ENCODE data around the gene PAX4. TPM values are rescaled to one million over a fixed set of nuclear protein-coding genes. Genes with fewer than 3 reads are reported as not detected.

Gene PAX4
- total RNA-seq, 1 donor from 2014 or later = not detected

- Mint-ChIP-seq H3K27me3 (ENCODE audit: insufficient read depth, low read depth) (peaks cover 10% of the 10 kb centered on the region), H3K4me1 (no peaks in the 10 kb centered on the region), H3K9me3 (peaks cover 6% of the 10 kb centered on the region), H3K36me3 (no peaks in the 10 kb centered on the region), H3K27ac (no peak overlapping the region), H3K4me3 (no peak overlapping the region)
- Histone ChIP-seq H3K4me1 (no peaks in the 10 kb centered on the region), H3K36me3 (no peaks in the 10 kb centered on the region), H3K27ac (no peak overlapping the region), H3K4me3 (no peak overlapping the region), H3K4me2 (no peak overlapping the region), H3K27me3 (no peaks in the 10 kb centered on the region), H3K9ac (no peak overlapping the region), H3K79me2 (ENCODE audit: low read depth) (no peaks in the 10 kb centered on the region), H4K20me1 (ENCODE audit: low read depth) (no peaks in the 10 kb centered on the region), H2AFZ (replicated peaks) (no peak overlapping the region), H3K9me3 (ENCODE audit: low read depth) (no peaks in the 10 kb centered on the region), H3F3A (ENCODE audit: low read depth) (no peaks in the 10 kb centered on the region)
- DNase-seq (ENCODE audit: low spot score) = no peak
- TF ChIP-seq EZH2 (IDR thresholded peaks at IDR 0.05) (no peak), EZH2phosphoT487 (IDR thresholded peaks at IDR 0.05) (no peak)
- TF ChIP-seq, protein P1, sequence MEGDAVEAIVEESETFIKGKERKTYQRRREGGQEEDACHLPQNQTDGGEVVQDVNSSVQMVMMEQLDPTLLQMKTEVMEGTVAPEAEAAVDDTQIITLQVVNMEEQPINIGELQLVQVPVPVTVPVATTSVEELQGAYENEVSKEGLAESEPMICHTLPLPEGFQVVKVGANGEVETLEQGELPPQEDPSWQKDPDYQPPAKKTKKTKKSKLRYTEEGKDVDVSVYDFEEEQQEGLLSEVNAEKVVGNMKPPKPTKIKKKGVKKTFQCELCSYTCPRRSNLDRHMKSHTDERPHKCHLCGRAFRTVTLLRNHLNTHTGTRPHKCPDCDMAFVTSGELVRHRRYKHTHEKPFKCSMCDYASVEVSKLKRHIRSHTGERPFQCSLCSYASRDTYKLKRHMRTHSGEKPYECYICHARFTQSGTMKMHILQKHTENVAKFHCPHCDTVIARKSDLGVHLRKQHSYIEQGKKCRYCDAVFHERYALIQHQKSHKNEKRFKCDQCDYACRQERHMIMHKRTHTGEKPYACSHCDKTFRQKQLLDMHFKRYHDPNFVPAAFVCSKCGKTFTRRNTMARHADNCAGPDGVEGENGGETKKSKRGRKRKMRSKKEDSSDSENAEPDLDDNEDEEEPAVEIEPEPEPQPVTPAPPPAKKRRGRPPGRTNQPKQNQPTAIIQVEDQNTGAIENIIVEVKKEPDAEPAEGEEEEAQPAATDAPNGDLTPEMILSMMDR (IDR thresholded peaks at IDR 0.05) = no peak
Observed at GRCh38 chr7:127608446-127608845, 9.5 kb downstream of the PAX4 start.

GRCh38 chr7:127600885-127601284 lies 17.1 kb downstream of the PAX4 start:
- Mint-ChIP-seq H3K4me3 (no peak overlapping the region), H3K4me1 (no peaks in the 10 kb centered on the region), H3K9me3 (no peaks in the 10 kb centered on the region), H3K36me3 (no peaks in the 10 kb centered on the region), H3K27ac (no peak overlapping the region), H3K27me3 (ENCODE audit: insufficient read depth, low read depth) (peaks cover 8% of the 10 kb centered on the region)
- Histone ChIP-seq H3K27me3 (no peaks in the 10 kb centered on the region), H3K4me1 (peaks cover 8% of the 10 kb centered on the region), H3K79me2 (ENCODE audit: low read depth) (no peaks in the 10 kb centered on the region), H3K9me3 (ENCODE audit: low read depth) (no peaks in the 10 kb centered on the region), H2AFZ (replicated peaks) (no peak overlapping the region), H3K9ac (no peak overlapping the region), H3K27ac (no peak overlapping the region), H4K20me1 (ENCODE audit: low read depth) (no peaks in the 10 kb centered on the region), H3K4me2 (no peak overlapping the region), H3K4me3 (no peak overlapping the region), H3K36me3 (no peaks in the 10 kb centered on the region), H3F3A (ENCODE audit: low read depth) (no peaks in the 10 kb centered on the region)
- TF ChIP-seq EZH2 (IDR thresholded peaks at IDR 0.05) (no peak), EZH2phosphoT487 (IDR thresholded peaks at IDR 0.05) (no peak)
- TF ChIP-seq, protein P1 (IDR thresholded peaks at IDR 0.05) = no peak
- DNase-seq (ENCODE audit: low spot score) = no peak

DNA sequence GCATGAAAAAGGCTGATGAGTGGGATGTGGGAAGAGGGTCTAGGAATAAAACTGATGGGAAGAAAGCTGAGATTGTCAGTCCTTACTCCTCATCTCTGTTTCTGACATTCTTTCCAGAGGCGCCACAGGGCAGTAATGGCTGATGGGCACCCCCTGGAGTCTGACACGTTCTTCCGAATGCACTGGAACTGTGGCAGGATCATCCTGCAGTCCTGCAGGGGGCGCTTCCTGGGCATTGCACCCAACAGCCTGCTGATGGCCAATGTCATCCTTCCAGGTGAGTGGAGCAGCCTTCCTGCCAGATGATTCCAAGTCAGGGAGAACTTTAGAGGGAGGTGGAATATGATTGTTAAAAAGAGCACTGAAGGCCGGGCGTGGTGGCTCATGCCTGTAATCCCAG lies 19.6 kb downstream of the PAX4 start:
- H3K4me3 Mint-ChIP-seq = no peak overlapping the region
- Histone ChIP-seq H3K9me3 (ENCODE audit: low read depth) (no peaks in the 10 kb centered on the region), H3K36me3 (no peaks in the 10 kb centered on the region), H3K4me2 (no peak overlapping the region), H3K9ac (no peak overlapping the region), H3K27ac (no peak overlapping the region), H3K4me1 (peaks cover 8% of the 10 kb centered on the region), H2AFZ (replicated peaks) (no peak overlapping the region), H3K27me3 (no peaks in the 10 kb centered on the region), H4K20me1 (ENCODE audit: low read depth) (no peaks in the 10 kb centered on the region), H3F3A (ENCODE audit: low read depth) (no peaks in the 10 kb centered on the region), H3K4me3 (no peak overlapping the region), H3K79me2 (ENCODE audit: low read depth) (no peaks in the 10 kb centered on the region)
- H3K4me1 Mint-ChIP-seq = no peaks in the 10 kb centered on the region
- peaks cover 9% of the 10 kb centered on the region for H3K27me3 Mint-ChIP-seq (ENCODE audit: insufficient read depth, low read depth)
- no peak for TF ChIP-seq EZH2phosphoT487 (IDR thresholded peaks at IDR 0.05)
- TF ChIP-seq, protein P1 (IDR thresholded peaks at IDR 0.05) = peak; percentile 52
- no peak for TF ChIP-seq EZH2 (IDR thresholded peaks at IDR 0.05)
- no peaks in the 10 kb centered on the region for H3K36me3 Mint-ChIP-seq
- H3K27ac Mint-ChIP-seq = no peak overlapping the region
- DNase-seq (ENCODE audit: low spot score) = peak; percentile 34
- no peaks in the 10 kb centered on the region for H3K9me3 Mint-ChIP-seq

All from neural progenitor cell (in vitro differentiated cells).